Measurements from ENCODE around the gene LGR5. TPM values are rescaled to one million over a fixed set of nuclear protein-coding genes. Genes with fewer than 3 reads are reported as not detected.

The LGR5 gene
- total and polyA plus RNA-seq, 2 of the 4 experiments (the other 2 are of a cell fraction) = not detected

GRCh38 chr12:71410844-71411243 is 28.8 kb upstream of the LGR5 start:
- dilution Hi-C loops (cut with HindIII; ENCODE audit: low sequenced_read_pairs, unreplicated experiment) (loop anchor here (25.0 kb wide), 1 partner anchor 301 kb away; no protein-coding TSS in a partner anchor), in situ Hi-C loops (cut with MboI; ENCODE audit: low sequenced_read_pairs) (loop anchor here (10.0 kb wide), 1 partner anchor 334 kb away; no protein-coding TSS in a partner anchor), intact Hi-C loops (cut with micrococcal nuclease) (no loop called here)
- TF ChIP-seq BHLHE40 (IDR thresholded peaks at IDR 0.05; ENCODE audit: low read depth, low read length) (no peak), FOS (IDR thresholded peaks at IDR 0.05; ENCODE audit: low read depth, low read length) (no peak), CHD1 (IDR thresholded peaks at IDR 0.05; ENCODE audit: low read depth, low read length) (no peak)
- Histone ChIP-seq H3K4ac (ENCODE audit: low read depth, low read length) (no peak overlapping the region), H3K9me3 (ENCODE audit: control insufficient read depth, insufficient read depth, low read length) (no peaks in the 10 kb centered on the region), H3K4me3 (ENCODE audit: insufficient read depth, low read depth, low read length) (no peak overlapping the region), H2AFZ (replicated peaks; ENCODE audit: low read length, poor library complexity) (no peak overlapping the region), H3K56ac (ENCODE audit: extremely low read depth, insufficient read depth, low read length) (no peak overlapping the region), H3K27me3 (ENCODE audit: control insufficient read depth, insufficient read depth, low read length) (no peaks in the 10 kb centered on the region), H3K9me1 (ENCODE audit: insufficient read depth, low read length) (no peaks in the 10 kb centered on the region), H3K23ac (ENCODE audit: low read depth, low read length) (no peak overlapping the region), H3K9ac (ENCODE audit: low read depth, low read length) (no peak overlapping the region), H4K8ac (ENCODE audit: low read depth in 2 of 2, low read length in 2 of 2) (no peak overlapping the region), H4K5ac (ENCODE audit: low read depth, low read length) (no peak overlapping the region), H2AK9ac (replicated peaks; ENCODE audit: low read depth, low read length, poor library complexity) (no peak overlapping the region), H2BK5ac (ENCODE audit: low read depth, low read length, poor library complexity, severe bottlenecking) (no peak overlapping the region), H2BK20ac (ENCODE audit: low read depth, low read length) (no peak overlapping the region), H3K36me3 (ENCODE audit: control insufficient read depth, insufficient read depth, low read length) (no peaks in the 10 kb centered on the region), H3K4me2 (ENCODE audit: low read depth, low read length) (no peak overlapping the region), H3K27ac (ENCODE audit: insufficient read depth, low read length) (no peak overlapping the region), H3K14ac (replicated peaks; ENCODE audit: low read depth, low read length) (no peak overlapping the region), H4K91ac (ENCODE audit: insufficient read depth, low read depth, low read length) (no peak overlapping the region), H3K4me1 (ENCODE audit: control insufficient read depth, insufficient read depth, low read length) (no peaks in the 10 kb centered on the region), H4K20me1 (ENCODE audit: insufficient read depth, low read length) (no peaks in the 10 kb centered on the region), H3K79me1 (ENCODE audit: low read depth in 1 of 2, low read length in 2 of 2) (no peaks in the 10 kb centered on the region), H2BK15ac (ENCODE audit: low read depth, low read length) (no peak overlapping the region), H3K18ac (ENCODE audit: low read depth, low read length) (no peak overlapping the region), H2BK120ac (ENCODE audit: low read depth, low read length) (no peak overlapping the region), H2AK5ac (ENCODE audit: low read depth, low read length) (no peak overlapping the region)
- BruUV-seq (replicated peaks) = no TSS peak
- ChIA-PET CTCF (interaction anchor here (0.9 kb wide), 1 partner anchor 140 kb away, joined by 3 read pairs; no protein-coding TSS in a partner anchor), POLR2A (ENCODE audit: unreplicated experiment) (interaction anchor here (0.6 kb wide), 1 partner anchor 252 kb away, joined by 3 read pairs; no protein-coding TSS in a partner anchor)
- no peak for ATAC-seq (ENCODE audit: low read depth)
- DNase-seq = no peak

Measured in IMR-90 (cell line).